Fibroblast of lung (primary cell): ENCODE data around the gene PDXK.

Experiments
- CTCF ChIP-seq, 2 donors: IDR thresholded peaks in 1 of 2; conservative IDR thresholded peaks in 1 of 2; 1 replicate in 1 of 2; 2 replicates in 1 of 2; pipeline ENCODE4 v1.5.1; 2011 to 2012; ENCODE audit warnings: low read length in 2 of 2, control low read depth in 1 of 2, inconsistent platforms in 1 of 2, low read depth in 1 of 2, mild to moderate bottlenecking in 1 of 2
- EZH2 ChIP-seq: IDR thresholded peaks from 2 replicates; pipeline ENCODE4 v1.5.1; 2012; ENCODE audit warnings: low read length, control low read depth, mild to moderate bottlenecking; ENCODE audit errors: missing control alignments

GRCh38 chr21:43684424-43684823 lies 34.5 kb upstream of the PDXK start:
- no peak for TF ChIP-seq EZH2
- no peak for TF ChIP-seq CTCF (conservative IDR thresholded peaks at IDR 0.05 in 1 of 2, IDR thresholded peaks at IDR 0.05 in 1 of 2; ENCODE audit: low read depth in 1 of 2, low read length in 2 of 2)
